Astrocyte (in vitro differentiated cells and primary cell): ENCODE data around the gene PTPRZ1. TPM values are rescaled to one million over a fixed set of nuclear protein-coding genes. Genes with fewer than 3 reads are reported as not detected.

Experiments used
- DNase-seq: peaks from one replicate; pipeline ENCODE4 v3.0.0-alpha.2; 2010; ENCODE audit warnings: low read depth
- FAIRE-seq: peaks from 2 replicates; lab custom pipeline; 2011; peaks lifted over from hg19 to GRCh38; lab: Jason Lieb, UNC
- H2AFZ ChIP-seq: 2 replicates; pipeline ENCODE4 v1.6.0; 2012; ENCODE audit warnings: low read depth, low read length, inconsistent platforms
- H3K27ac ChIP-seq: 2 replicates; pipeline ENCODE4 v1.5.1; 2011; ENCODE audit warnings: low read depth, low read length, inconsistent platforms
- H3K27me3 ChIP-seq: 2 replicates; pipeline ENCODE4 v1.6.0; 2011; ENCODE audit warnings: low read length, inconsistent platforms; ENCODE audit not compliant: insufficient read depth
- H3K36me3 ChIP-seq: 2 replicates; pipeline ENCODE4 v1.5.1; 2011; ENCODE audit warnings: low read length, inconsistent platforms; ENCODE audit not compliant: insufficient read depth
- H3K4me1 ChIP-seq: 2 replicates; pipeline ENCODE4 v1.5.1; 2011; ENCODE audit warnings: low read length, inconsistent platforms; ENCODE audit not compliant: insufficient read depth
- H3K4me2 ChIP-seq: 2 replicates; pipeline ENCODE4 v1.6.0; 2012; ENCODE audit warnings: low read length, inconsistent platforms
- H3K4me3 ChIP-seq: 2 replicates; pipeline ENCODE4 v1.5.1; 2011; ENCODE audit warnings: low read depth, mild to moderate bottlenecking, low read length, inconsistent platforms; ENCODE audit not compliant: insufficient read depth
- H3K79me2 ChIP-seq: 2 replicates; pipeline ENCODE4 v1.6.0; 2012; ENCODE audit warnings: mild to moderate bottlenecking, low read length, inconsistent platforms; ENCODE audit not compliant: insufficient read depth
- H3K9ac ChIP-seq: 2 replicates; pipeline ENCODE4 v1.6.0; 2012; ENCODE audit warnings: mild to moderate bottlenecking, low read length, inconsistent platforms
- H3K9me3 ChIP-seq: 2 replicates; pipeline ENCODE4 v1.5.1; 2012; ENCODE audit warnings: low read depth, mild to moderate bottlenecking, low read length, inconsistent platforms; ENCODE audit not compliant: insufficient read depth
- H4K20me1 ChIP-seq: 2 replicates; pipeline ENCODE4 v1.6.0; 2012; ENCODE audit warnings: low read length, inconsistent platforms; ENCODE audit not compliant: insufficient read depth
- H3K27ac Mint-ChIP-seq: one replicate; pipeline ENCODE4 v1.8.0; 2021; ENCODE audit warnings: mild to moderate bottlenecking, mixed read lengths; ENCODE audit not compliant: unreplicated experiment
- H3K27me3 Mint-ChIP-seq: one replicate; pipeline ENCODE4 v1.8.0; 2021; ENCODE audit warnings: low read depth, mixed read lengths; ENCODE audit not compliant: unreplicated experiment
- H3K36me3 Mint-ChIP-seq: one replicate; pipeline ENCODE4 v1.8.0; 2021; ENCODE audit warnings: low read depth, mixed read lengths; ENCODE audit not compliant: unreplicated experiment
- H3K4me1 Mint-ChIP-seq: one replicate; pipeline ENCODE4 v1.8.0; 2021; ENCODE audit warnings: low read depth, mixed read lengths; ENCODE audit not compliant: unreplicated experiment
- H3K4me3 Mint-ChIP-seq: one replicate; pipeline ENCODE4 v1.8.0; 2021; ENCODE audit warnings: mild to moderate bottlenecking, moderate library complexity, mixed read lengths; ENCODE audit not compliant: unreplicated experiment
- H3K9me3 Mint-ChIP-seq: one replicate; pipeline ENCODE4 v1.8.0; 2021; ENCODE audit warnings: mild to moderate bottlenecking, mixed read lengths; ENCODE audit not compliant: unreplicated experiment
- EZH2 ChIP-seq: IDR thresholded peaks from 2 replicates; pipeline ENCODE4 v1.6.1; 2012; ENCODE audit warnings: mild to moderate bottlenecking, low read length, inconsistent platforms; ENCODE audit not compliant: insufficient read depth
- total RNA-seq: library from RNA; stranded (reverse); gene quantifications from 2 replicates; pipeline ENCODE4 v1.2.1, GENCODE V29; 2021
- TF ChIP-seq, protein P1 (sequence below): IDR thresholded peaks from 2 replicates; pipeline ENCODE4 v1.5.1; 2011; ENCODE audit warnings: low read depth, mild to moderate bottlenecking, inconsistent platforms, low read length, moderate library complexity; ENCODE audit not compliant: insufficient read depth

The PTPRZ1 gene
- total RNA-seq, 1 donor from 2014 or later = 1.6 TPM

DNA sequence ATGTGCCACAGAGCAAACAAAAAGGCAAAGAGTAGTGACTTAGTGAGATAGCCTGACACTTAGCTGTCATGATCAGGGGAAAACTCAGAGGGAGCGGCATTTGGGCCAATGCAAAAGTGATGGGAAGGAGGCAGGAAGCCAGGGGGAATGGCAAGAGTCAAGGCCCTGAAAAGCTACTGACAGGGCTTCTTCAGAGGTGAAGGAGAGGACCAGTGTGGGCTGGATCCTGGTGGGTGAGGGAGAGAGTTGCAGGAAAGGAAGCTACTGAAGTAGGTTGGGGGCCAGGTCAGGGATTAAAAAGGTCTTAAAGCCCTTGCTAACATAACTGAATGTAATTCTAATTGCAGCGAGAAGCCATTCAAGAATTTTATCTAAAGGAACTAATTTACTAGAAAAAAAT lies 154.1 kb downstream of the PTPRZ1 start:
- H3K4me2 ChIP-seq = no peak overlapping the region
- H3K4me1 ChIP-seq = no peaks in the 10 kb centered on the region
- H2AFZ ChIP-seq = no peak overlapping the region
- no peak overlapping the region for H3K9ac ChIP-seq
- H3K4me3 ChIP-seq = no peak overlapping the region
- Mint-ChIP-seq H3K4me1 (no peaks in the 10 kb centered on the region), H3K27me3 (no peaks in the 10 kb centered on the region), H3K36me3 (no peaks in the 10 kb centered on the region), H3K4me3 (no peak overlapping the region), H3K9me3 (no peaks in the 10 kb centered on the region), H3K27ac (no peak overlapping the region)
- no peaks in the 10 kb centered on the region for H3K9me3 ChIP-seq
- H3K27me3 ChIP-seq = no peaks in the 10 kb centered on the region
- FAIRE-seq (no peak), DNase-seq (no peak)
- H4K20me1 ChIP-seq = no peaks in the 10 kb centered on the region
- H3K79me2 ChIP-seq = no peaks in the 10 kb centered on the region
- no peaks in the 10 kb centered on the region for H3K36me3 ChIP-seq
- TF ChIP-seq, protein P1, sequence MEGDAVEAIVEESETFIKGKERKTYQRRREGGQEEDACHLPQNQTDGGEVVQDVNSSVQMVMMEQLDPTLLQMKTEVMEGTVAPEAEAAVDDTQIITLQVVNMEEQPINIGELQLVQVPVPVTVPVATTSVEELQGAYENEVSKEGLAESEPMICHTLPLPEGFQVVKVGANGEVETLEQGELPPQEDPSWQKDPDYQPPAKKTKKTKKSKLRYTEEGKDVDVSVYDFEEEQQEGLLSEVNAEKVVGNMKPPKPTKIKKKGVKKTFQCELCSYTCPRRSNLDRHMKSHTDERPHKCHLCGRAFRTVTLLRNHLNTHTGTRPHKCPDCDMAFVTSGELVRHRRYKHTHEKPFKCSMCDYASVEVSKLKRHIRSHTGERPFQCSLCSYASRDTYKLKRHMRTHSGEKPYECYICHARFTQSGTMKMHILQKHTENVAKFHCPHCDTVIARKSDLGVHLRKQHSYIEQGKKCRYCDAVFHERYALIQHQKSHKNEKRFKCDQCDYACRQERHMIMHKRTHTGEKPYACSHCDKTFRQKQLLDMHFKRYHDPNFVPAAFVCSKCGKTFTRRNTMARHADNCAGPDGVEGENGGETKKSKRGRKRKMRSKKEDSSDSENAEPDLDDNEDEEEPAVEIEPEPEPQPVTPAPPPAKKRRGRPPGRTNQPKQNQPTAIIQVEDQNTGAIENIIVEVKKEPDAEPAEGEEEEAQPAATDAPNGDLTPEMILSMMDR = no peak
- TF ChIP-seq EZH2 = no peak
- H3K27ac ChIP-seq = no peak overlapping the region

DNA sequence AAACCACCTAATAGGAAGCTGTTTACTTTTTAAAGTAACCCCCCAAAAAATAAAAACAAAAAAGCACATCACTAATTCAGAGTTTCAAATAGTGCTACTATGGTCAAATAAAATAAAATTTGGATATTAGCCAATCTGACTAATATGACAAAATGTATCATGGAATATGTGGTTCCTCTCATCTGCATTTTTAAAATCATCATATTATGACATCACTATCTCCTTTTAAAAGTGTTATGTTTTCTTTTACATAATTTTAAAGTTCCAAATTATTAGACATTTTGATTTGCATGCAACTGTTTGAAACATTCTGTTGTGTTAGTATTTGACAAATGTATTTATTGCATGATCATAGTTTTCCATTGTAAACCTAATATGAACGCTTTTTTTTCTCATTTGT lies 160.7 kb downstream of the PTPRZ1 start:
- no peak overlapping the region for H3K9ac ChIP-seq

DNA sequence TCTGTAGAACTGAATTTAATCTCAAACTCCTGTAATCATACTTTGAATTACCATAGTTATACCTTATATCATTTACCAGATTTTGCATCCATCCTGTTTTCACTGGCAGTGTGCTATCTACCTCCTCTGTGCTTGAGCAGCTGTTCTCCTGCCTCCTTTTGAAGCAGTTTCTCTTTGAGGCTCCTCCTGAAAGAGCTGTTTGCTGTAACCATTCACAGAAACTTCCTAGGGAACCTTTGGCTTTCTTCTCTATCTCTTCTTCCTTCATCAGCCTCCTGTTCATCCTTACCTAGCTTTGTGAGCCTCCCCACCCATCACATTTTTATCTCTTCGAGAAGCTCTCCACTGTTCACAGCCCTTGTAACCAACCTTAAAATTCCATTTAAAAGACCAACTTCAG lies 162.9 kb downstream of the PTPRZ1 start:
- Histone ChIP-seq H3K9ac (no peak overlapping the region), H3K27me3 (no peaks in the 10 kb centered on the region), H3K79me2 (no peaks in the 10 kb centered on the region), H3K36me3 (no peaks in the 10 kb centered on the region), H3K9me3 (no peaks in the 10 kb centered on the region), H3K4me2 (no peak overlapping the region), H3K4me1 (no peaks in the 10 kb centered on the region), H2AFZ (no peak overlapping the region), H3K27ac (no peak overlapping the region), H3K4me3 (no peak overlapping the region), H4K20me1 (no peaks in the 10 kb centered on the region)
- no peaks in the 10 kb centered on the region for H3K27me3 Mint-ChIP-seq
- H3K4me3 Mint-ChIP-seq = no peak overlapping the region
- H3K9me3 Mint-ChIP-seq = no peaks in the 10 kb centered on the region
- DNase-seq = no peak
- peaks cover 9% of the 10 kb centered on the region for H3K4me1 Mint-ChIP-seq
- TF ChIP-seq, protein P1 = no peak
- TF ChIP-seq EZH2 = no peak
- FAIRE-seq = no peak
- no peak overlapping the region for H3K27ac Mint-ChIP-seq
- no peaks in the 10 kb centered on the region for H3K36me3 Mint-ChIP-seq

More for the DNA sequence above, 160.7 kb downstream of the PTPRZ1 start:
- Histone ChIP-seq H3K79me2 (no peaks in the 10 kb centered on the region), H3K4me1 (no peaks in the 10 kb centered on the region), H4K20me1 (no peaks in the 10 kb centered on the region), H3K4me2 (no peak overlapping the region), H3K4me3 (no peak overlapping the region), H3K27ac (no peak overlapping the region), H3K9me3 (no peaks in the 10 kb centered on the region), H3K27me3 (no peaks in the 10 kb centered on the region), H2AFZ (no peak overlapping the region), H3K36me3 (no peaks in the 10 kb centered on the region)
- Mint-ChIP-seq H3K27me3 (no peaks in the 10 kb centered on the region), H3K4me3 (no peak overlapping the region), H3K9me3 (no peaks in the 10 kb centered on the region), H3K4me1 (peaks cover under 1% of the 10 kb centered on the region), H3K36me3 (no peaks in the 10 kb centered on the region), H3K27ac (no peak overlapping the region)
- FAIRE-seq (no peak), DNase-seq (no peak)
- TF ChIP-seq, protein P1 = no peak
- TF ChIP-seq EZH2 = no peak
